IMR-90 (cell line): Measurements from ENCODE around the gene SYCE3. TPM values are rescaled to one million over a fixed set of nuclear protein-coding genes. Genes with fewer than 3 reads are reported as not detected.

Source experiments
- ATAC-seq: fragments of 200-7000 bp; cut with Tn5 transposase; 2 replicates; pipeline ENCODE4 v1.9.1; 2020; ENCODE audit warnings: low read depth, mild to moderate bottlenecking, moderate library complexity
- BruUV-seq: library from RNA; stranded (reverse); fragments of 400-500 nt; replicated peaks from 2 replicates; lab custom pipeline; 2021; lab: Mats Ljungman, UMichigan
- CTCF ChIA-PET: fragments of 300-600 bp; formaldehyde crosslinking; extraction: SDS; loops from one replicate; lab custom pipeline; 2021; ENCODE audit warnings: antibody characterized with exemption; lab: Yijun Ruan, JAX
- POLR2A ChIA-PET: fragments of 300-600 bp; sonication (Branson Sonifier 250); formaldehyde crosslinking; loops from one replicate; lab custom pipeline; 2022; ENCODE audit warnings: antibody characterized with exemption; ENCODE audit not compliant: unreplicated experiment; lab: Charles Lee
- DNase-seq: peaks from one replicate; pipeline ENCODE4 v3.0.0; 2013
- H2AFZ ChIP-seq: replicated peaks from 2 replicates; pipeline ENCODE3; 2013; ENCODE audit warnings: low read length, mild to moderate bottlenecking; ENCODE audit not compliant: poor library complexity
- H2AK5ac ChIP-seq: 2 replicates; pipeline ENCODE4 v1.6.1; 2013; ENCODE audit warnings: low read depth, low read length, inconsistent platforms
- H2AK9ac ChIP-seq: replicated peaks from 2 replicates; pipeline ENCODE3; 2013; ENCODE audit warnings: mild to moderate bottlenecking, low read depth, low read length, moderate library complexity; ENCODE audit not compliant: poor library complexity
- H2BK120ac ChIP-seq: 2 replicates; pipeline ENCODE4 v1.6.1; 2013; ENCODE audit warnings: low read depth, low read length, inconsistent platforms
- H2BK15ac ChIP-seq: 3 replicates; pipeline ENCODE4 v1.6.1; 2013; ENCODE audit warnings: low read depth, low read length, inconsistent platforms
- H2BK20ac ChIP-seq: 2 replicates; pipeline ENCODE4 v1.6.1; 2013; ENCODE audit warnings: low read depth, mild to moderate bottlenecking, inconsistent platforms, low read length, moderate library complexity
- H2BK5ac ChIP-seq: 2 replicates; pipeline ENCODE4 v1.6.1; 2013; ENCODE audit warnings: mild to moderate bottlenecking, low read depth, low read length, inconsistent platforms; ENCODE audit not compliant: poor library complexity, severe bottlenecking
- H3K14ac ChIP-seq: replicated peaks from 2 replicates; pipeline ENCODE4 v1.6.1; 2013; ENCODE audit warnings: low read depth, low read length, inconsistent platforms
- H3K18ac ChIP-seq: 2 replicates; pipeline ENCODE4 v1.6.1; 2013; ENCODE audit warnings: low read depth, low read length, control low read depth
- H3K23ac ChIP-seq: 2 replicates; pipeline ENCODE4 v1.6.1; 2013; ENCODE audit warnings: low read depth, low read length, inconsistent platforms
- H3K27ac ChIP-seq: 2 replicates; pipeline ENCODE4 v1.5.1; 2013; ENCODE audit warnings: mild to moderate bottlenecking, control low read depth, low read length; ENCODE audit not compliant: insufficient read depth
- H3K27me3 ChIP-seq: 2 replicates; pipeline ENCODE4 v1.6.1; 2013; ENCODE audit warnings: low read length; ENCODE audit not compliant: control insufficient read depth, insufficient read depth
- H3K36me3 ChIP-seq: 2 replicates; pipeline ENCODE4 v1.6.1; 2013; ENCODE audit warnings: low read length, mixed read lengths; ENCODE audit not compliant: control insufficient read depth, insufficient read depth
- H3K4ac ChIP-seq: 2 replicates; pipeline ENCODE4 v1.6.1; 2013; ENCODE audit warnings: low read depth, low read length, inconsistent platforms
- H3K4me1 ChIP-seq: 2 replicates; pipeline ENCODE4 v1.6.1; 2013; ENCODE audit warnings: low read length, mixed read lengths; ENCODE audit not compliant: control insufficient read depth, insufficient read depth
- H3K4me2 ChIP-seq: 2 replicates; pipeline ENCODE4 v1.6.1; 2013; ENCODE audit warnings: low read depth, mild to moderate bottlenecking, control low read depth, low read length, moderate library complexity
- H3K4me3 ChIP-seq: 2 replicates; pipeline ENCODE4 v1.5.1; 2013; ENCODE audit warnings: low read depth, mild to moderate bottlenecking, control low read depth, low read length, moderate library complexity; ENCODE audit not compliant: insufficient read depth
- H3K56ac ChIP-seq: 2 replicates; pipeline ENCODE4 v1.6.1; 2013; ENCODE audit warnings: low read length, inconsistent platforms; ENCODE audit not compliant: insufficient read depth; ENCODE audit errors: extremely low read depth
- H3K79me1 ChIP-seq, 2 experiments: 2 replicates each; pipeline ENCODE4 v1.6.1; 2013; ENCODE audit warnings: low read length in 2 of 2, inconsistent platforms in 1 of 2, low read depth in 1 of 2
- H3K9ac ChIP-seq: 2 replicates; pipeline ENCODE4 v1.6.1; 2013; ENCODE audit warnings: low read depth, low read length, control low read depth
- H3K9me1 ChIP-seq: 2 replicates; pipeline ENCODE4 v1.6.1; 2013; ENCODE audit warnings: low read length, inconsistent platforms; ENCODE audit not compliant: insufficient read depth
- H3K9me3 ChIP-seq: 2 replicates; pipeline ENCODE4 v1.6.1; 2013; ENCODE audit warnings: low read length; ENCODE audit not compliant: control insufficient read depth, insufficient read depth
- H4K20me1 ChIP-seq: 2 replicates; pipeline ENCODE4 v1.6.1; 2013; ENCODE audit warnings: low read length, inconsistent platforms; ENCODE audit not compliant: insufficient read depth
- H4K5ac ChIP-seq: 2 replicates; pipeline ENCODE4 v1.6.1; 2013; ENCODE audit warnings: mild to moderate bottlenecking, low read depth, low read length, control low read depth
- H4K8ac ChIP-seq, 2 experiments: 2 replicates each; pipeline ENCODE4 v1.6.1; 2013; ENCODE audit warnings: low read depth in 2 of 2, low read length in 2 of 2, control low read depth in 1 of 2, inconsistent platforms in 1 of 2
- H4K91ac ChIP-seq: 2 replicates; pipeline ENCODE4 v1.6.1; 2013; ENCODE audit warnings: low read depth, low read length, inconsistent platforms; ENCODE audit not compliant: insufficient read depth
- BHLHE40 ChIP-seq: fragments of 150-350 bp; IDR thresholded peaks from 2 replicates; pipeline ENCODE4 v1.6.1; 2016; ENCODE audit warnings: mild to moderate bottlenecking, low read depth, low read length
- CEBPB ChIP-seq: IDR thresholded peaks from 2 replicates; pipeline ENCODE4 v1.6.1; 2012; ENCODE audit warnings: low read depth, low read length, improper control_type of control experiment
- MAZ ChIP-seq: IDR thresholded peaks from 2 replicates; pipeline ENCODE4 v1.6.1; 2012; ENCODE audit warnings: low read depth, mild to moderate bottlenecking, low read length, improper control_type of control experiment, moderate library complexity, borderline replicate concordance
- MXI1 ChIP-seq: IDR thresholded peaks from 2 replicates; pipeline ENCODE4 v1.6.1; 2012; ENCODE audit warnings: low read depth, mild to moderate bottlenecking, low read length, moderate library complexity, borderline replicate concordance
- RAD21 ChIP-seq: IDR thresholded peaks from 2 replicates; pipeline ENCODE4 v1.6.1; 2012; ENCODE audit warnings: low read length, improper control_type of control experiment
- RFX5 ChIP-seq: IDR thresholded peaks from 2 replicates; pipeline ENCODE4 v1.8.0; 2012; ENCODE audit warnings: low read depth, mild to moderate bottlenecking, low read length, moderate library complexity
- WGBS, 2 experiments: methylation state at CpG; one replicate each; pipeline versions ENCODE4 v1.1.5 to v1.1.7; 2013; ENCODE audit warnings: missing lambda C conversion rate in 2 of 2; ENCODE audit not compliant: insufficient read length in 1 of 2; ENCODE audit errors: extremely low coverage in 2 of 2; 5-methylcytosine and 5-hydroxymethylcytosine counted together
- dilution Hi-C: fragments of 300-500 bp; cut with HindIII; formaldehyde crosslinking; loops from one replicate; pipeline ENCODE4 v1.14.3; 2018; ENCODE audit warnings: low sequenced_read_pairs; ENCODE audit not compliant: unreplicated experiment
- in situ Hi-C: fragments of 300-500 bp; cut with MboI; formaldehyde crosslinking; loops from 3 replicates; pipeline ENCODE4 v1.14.3; 2019; ENCODE audit warnings: low sequenced_read_pairs, inconsistent platforms, mixed read lengths
- intact Hi-C: fragments of 100-400 bp; cut with micrococcal nuclease; formaldehyde crosslinking; loops from 2 replicates; pipeline ENCODE4 v1.10.0; 2022
- polyA plus RNA-seq, 3 experiments: library from polyadenylated mRNA; depleted of rRNA; stranded (reverse); fragments of >200 nt; gene quantifications; 2 replicates each; pipeline ENCODE4 v1.2.3, GENCODE V29; 2012; ENCODE audit warnings: low replicate concordance in 1 of 3
- total RNA-seq: library from RNA; depleted of rRNA; stranded (reverse); fragments of >200 nt; gene quantifications from 2 replicates; pipeline ENCODE4 v1.2.3, GENCODE V29; 2012
- TF ChIP-seq, protein P1 (sequence below): fragments of 150-350 bp; IDR thresholded peaks from 2 replicates; pipeline ENCODE4 v1.6.1; 2016; ENCODE audit warnings: low read depth, mild to moderate bottlenecking, low read length, moderate library complexity, borderline replicate concordance

The SYCE3 gene
- total and polyA plus RNA-seq, 2 of the 4 experiments (the other 2 are of a cell fraction), result not detected

DNA sequence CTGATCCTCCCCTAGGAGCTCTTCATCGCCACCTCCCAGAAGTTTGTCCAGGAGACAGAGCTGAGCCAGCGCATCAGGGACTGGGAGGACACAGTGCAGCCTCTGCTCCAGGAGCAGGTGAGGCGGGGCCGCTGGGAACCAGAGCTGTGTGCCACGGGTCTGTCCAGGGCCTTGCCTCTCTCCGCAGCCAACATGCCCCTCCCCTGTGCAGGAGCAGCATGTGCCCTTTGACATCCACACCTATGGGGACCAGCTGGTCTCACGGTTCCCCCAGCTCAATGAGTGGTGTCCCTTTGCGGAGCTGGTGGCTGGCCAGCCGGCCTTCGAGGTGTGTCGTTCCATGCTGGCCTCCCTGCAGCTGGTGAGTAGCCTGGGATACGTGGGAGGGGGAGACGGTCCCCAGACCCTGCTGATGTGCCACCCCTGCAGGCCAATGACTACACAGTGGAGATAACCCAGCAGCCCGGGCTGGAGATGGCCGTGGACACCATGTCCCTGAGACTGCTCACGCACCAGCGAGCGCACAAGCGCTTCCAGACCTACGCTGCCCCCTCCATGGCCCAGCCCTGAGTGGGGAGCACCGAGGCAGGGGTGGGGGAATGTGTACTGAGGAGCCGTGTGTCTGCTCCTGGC is 39.8 kb downstream of the SYCE3 start:
- no peak overlapping the region for H4K8ac ChIP-seq
- H2AFZ ChIP-seq, result no peak overlapping the region
- BruUV-seq, result no TSS peak
- H3K4ac ChIP-seq, result no peak overlapping the region
- no peak overlapping the region for H3K56ac ChIP-seq
- DNase-seq, result no peak
- no peak overlapping the region for H4K5ac ChIP-seq
- no peak overlapping the region for H3K27ac ChIP-seq
- peaks cover 11 to 41% of the 10 kb centered on the region in 2 experiments for H3K79me1 ChIP-seq
- peaks cover 19% of the 10 kb centered on the region for H4K20me1 ChIP-seq
- peaks cover 12% of the 10 kb centered on the region for H3K9me1 ChIP-seq
- no peaks in the 10 kb centered on the region for H3K9me3 ChIP-seq
- H2AK9ac ChIP-seq, result peak overlapping the region; percentile 25
- no peak overlapping the region for H4K91ac ChIP-seq
- CTCF ChIA-PET, result no interaction called here
- intact Hi-C loops, result no loop called here
- no peak overlapping the region for H2BK15ac ChIP-seq
- no peaks in the 10 kb centered on the region for H3K27me3 ChIP-seq
- no peak overlapping the region for H3K18ac ChIP-seq
- TF ChIP-seq MAZ, result no peak
- TF ChIP-seq MXI1, result no peak
- TF ChIP-seq RAD21, result no peak
- no peak for TF ChIP-seq CEBPB
- TF ChIP-seq, protein P1, sequence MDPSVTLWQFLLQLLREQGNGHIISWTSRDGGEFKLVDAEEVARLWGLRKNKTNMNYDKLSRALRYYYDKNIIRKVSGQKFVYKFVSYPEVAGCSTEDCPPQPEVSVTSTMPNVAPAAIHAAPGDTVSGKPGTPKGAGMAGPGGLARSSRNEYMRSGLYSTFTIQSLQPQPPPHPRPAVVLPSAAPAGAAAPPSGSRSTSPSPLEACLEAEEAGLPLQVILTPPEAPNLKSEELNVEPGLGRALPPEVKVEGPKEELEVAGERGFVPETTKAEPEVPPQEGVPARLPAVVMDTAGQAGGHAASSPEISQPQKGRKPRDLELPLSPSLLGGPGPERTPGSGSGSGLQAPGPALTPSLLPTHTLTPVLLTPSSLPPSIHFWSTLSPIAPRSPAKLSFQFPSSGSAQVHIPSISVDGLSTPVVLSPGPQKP, result no peak
- no peak for TF ChIP-seq BHLHE40
- no peak for TF ChIP-seq RFX5
- POLR2A ChIA-PET, result interaction anchor here (1.0 kb wide), 1 partner anchor 9 kb away, joined by 3 read pairs; no protein-coding TSS in a partner anchor
- in situ Hi-C loops, result no loop called here
- no peak overlapping the region for H2BK120ac ChIP-seq
- H3K4me3 ChIP-seq, result no peak overlapping the region
- H2BK20ac ChIP-seq, result no peak overlapping the region
- no peak for ATAC-seq
- no peak overlapping the region for H2AK5ac ChIP-seq
- 81% methylated on average over 7 of the region's 22 CpGs; no CpG with 5 or more reads in 1 of the 2 experiments for WGBS, 2 experiments
- peaks cover 13% of the 10 kb centered on the region for H3K4me1 ChIP-seq
- dilution Hi-C loops, result no loop called here
- H3K14ac ChIP-seq, result no peak overlapping the region
- H3K23ac ChIP-seq, result no peak overlapping the region
- peaks cover 38% of the 10 kb centered on the region for H3K36me3 ChIP-seq
- no peak overlapping the region for H3K4me2 ChIP-seq
- H3K9ac ChIP-seq, result no peak overlapping the region
- H2BK5ac ChIP-seq, result no peak overlapping the region
